Cardiac muscle cell (in vitro differentiated cells and primary cell): ENCODE results near the gene GEMIN5. TPM values are rescaled to one million over a fixed set of nuclear protein-coding genes. Genes with fewer than 3 reads are reported as not detected.

Experiments
- DNase-seq, 2 donors: peaks; one replicate each; pipeline versions ENCODE4 v3.0.0 to v3.0.0-alpha.2; 2010 to 2017; ENCODE audit warnings: low read depth in 1 of 2, low spot score in 1 of 2
- H3K27ac ChIP-seq: fragments of 200-600 bp; sonication (generic); 2 replicates; pipeline ENCODE4 v1.5.1; 2016
- H3K27me3 ChIP-seq: fragments of 200-600 bp; sonication (generic); 2 replicates; pipeline ENCODE4 v1.6.0; 2016; ENCODE audit warnings: control low read depth
- H3K36me3 ChIP-seq: fragments of 200-600 bp; sonication (generic); 2 replicates; pipeline ENCODE4 v1.5.1; 2016; ENCODE audit warnings: control low read depth
- H3K4me1 ChIP-seq: fragments of 200-600 bp; sonication (generic); 2 replicates; pipeline ENCODE4 v1.8.1; 2017; ENCODE audit warnings: low read depth, mild to moderate bottlenecking, mixed run types
- H3K4me3 ChIP-seq: fragments of 200-600 bp; sonication (generic); 2 replicates; pipeline ENCODE4 v1.5.1; 2016; ENCODE audit warnings: mild to moderate bottlenecking
- H3K9me3 ChIP-seq: fragments of 200-600 bp; sonication (generic); 2 replicates; pipeline ENCODE4 v1.5.1; 2017; ENCODE audit warnings: low read depth, mild to moderate bottlenecking, control low read depth
- polyA plus RNA-seq: library from polyadenylated mRNA; unstranded; fragments of >200 nt; fragmentation: Nextera tagmentation; extraction: Ambion mirVana; gene quantifications from 2 replicates; pipeline ENCODE4 v1.2.1, GENCODE V29; 2016
- total RNA-seq: library from RNA; depleted of rRNA; stranded (reverse); fragments of >200 nt; gene quantifications from 2 replicates; pipeline ENCODE4 v1.2.3, GENCODE V29; 2016
- TF ChIP-seq, protein P1 (sequence below): IDR thresholded peaks from 2 replicates; pipeline ENCODE4 v1.5.1; 2012; ENCODE audit warnings: low read depth, mild to moderate bottlenecking, low read length

The GEMIN5 gene
- total and polyA plus RNA-seq, 2 experiments from 2014 or later = 10.8 to 17.4 TPM

GRCh38 chr5:154842689-154843530 is 95.1 kb downstream of the GEMIN5 start:
- H3K4me1 ChIP-seq = peaks cover 20% of the 10 kb centered on the region
- no peaks in the 10 kb centered on the region for H3K27me3 ChIP-seq
- H3K4me3 ChIP-seq = no peak overlapping the region
- no peak overlapping the region for H3K27ac ChIP-seq
- DNase-seq = no peak
- H3K9me3 ChIP-seq = no peaks in the 10 kb centered on the region
- peaks cover under 1% of the 10 kb centered on the region for H3K36me3 ChIP-seq
- TF ChIP-seq, protein P1, sequence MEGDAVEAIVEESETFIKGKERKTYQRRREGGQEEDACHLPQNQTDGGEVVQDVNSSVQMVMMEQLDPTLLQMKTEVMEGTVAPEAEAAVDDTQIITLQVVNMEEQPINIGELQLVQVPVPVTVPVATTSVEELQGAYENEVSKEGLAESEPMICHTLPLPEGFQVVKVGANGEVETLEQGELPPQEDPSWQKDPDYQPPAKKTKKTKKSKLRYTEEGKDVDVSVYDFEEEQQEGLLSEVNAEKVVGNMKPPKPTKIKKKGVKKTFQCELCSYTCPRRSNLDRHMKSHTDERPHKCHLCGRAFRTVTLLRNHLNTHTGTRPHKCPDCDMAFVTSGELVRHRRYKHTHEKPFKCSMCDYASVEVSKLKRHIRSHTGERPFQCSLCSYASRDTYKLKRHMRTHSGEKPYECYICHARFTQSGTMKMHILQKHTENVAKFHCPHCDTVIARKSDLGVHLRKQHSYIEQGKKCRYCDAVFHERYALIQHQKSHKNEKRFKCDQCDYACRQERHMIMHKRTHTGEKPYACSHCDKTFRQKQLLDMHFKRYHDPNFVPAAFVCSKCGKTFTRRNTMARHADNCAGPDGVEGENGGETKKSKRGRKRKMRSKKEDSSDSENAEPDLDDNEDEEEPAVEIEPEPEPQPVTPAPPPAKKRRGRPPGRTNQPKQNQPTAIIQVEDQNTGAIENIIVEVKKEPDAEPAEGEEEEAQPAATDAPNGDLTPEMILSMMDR = no peak

DNA sequence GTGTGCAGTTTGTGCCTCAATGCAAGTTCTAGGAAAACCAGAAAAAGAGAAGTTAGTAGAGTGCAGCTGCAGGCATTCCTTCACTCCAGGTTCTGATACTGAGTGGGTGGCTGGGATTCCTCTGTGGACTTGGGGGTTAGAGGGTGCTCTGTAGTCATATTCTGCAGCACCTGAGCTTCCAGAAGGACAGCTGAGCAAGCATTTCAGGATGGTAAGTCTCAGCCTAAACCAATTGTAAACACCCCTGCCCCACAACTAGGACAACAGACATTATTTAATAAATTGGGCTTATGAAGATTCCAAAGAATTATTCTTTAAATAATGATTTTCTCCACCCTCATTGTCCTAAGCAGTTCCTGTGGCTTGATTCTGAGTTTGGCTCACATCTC is 96.7 kb downstream of the GEMIN5 start:
- Histone ChIP-seq H3K9me3 (no peaks in the 10 kb centered on the region), H3K4me3 (no peak overlapping the region), H3K36me3 (peaks cover 4% of the 10 kb centered on the region), H3K4me1 (peaks cover 20% of the 10 kb centered on the region), H3K27me3 (no peaks in the 10 kb centered on the region), H3K27ac (peak overlapping the region; percentile 68)
- TF ChIP-seq, protein P1 = no peak
- no peak for DNase-seq

- DNase-seq = peak in 1 of 2 donors; percentile 11
- TF ChIP-seq, protein P1 = no peak
Observed at GRCh38 chr5:154840435-154841272, 97.4 kb downstream of the GEMIN5 start.

More at GRCh38 chr5:154840435-154841272, 97.4 kb downstream of the GEMIN5 start:
- Histone ChIP-seq H3K4me1 (peaks cover 20% of the 10 kb centered on the region), H3K36me3 (peaks cover 4% of the 10 kb centered on the region), H3K27me3 (no peaks in the 10 kb centered on the region), H3K27ac (peak overlapping the region; percentile 68), H3K4me3 (no peak overlapping the region), H3K9me3 (no peaks in the 10 kb centered on the region)

Other genes starting within 250 kb of the GEMIN5 start
- gene LARP1, start 182.8 kb downstream of the GEMIN5 start, total RNA-seq = 70.6 and 97.8 TPM in 2 replicates
- gene LARP1, start 182.8 kb downstream of the GEMIN5 start, polyA plus RNA-seq = 40.7 and 57.6 TPM in 2 replicates
- gene FAXDC2, start 87.6 kb downstream of the GEMIN5 start, total RNA-seq = 22.4 and 39.4 TPM in 2 replicates
- gene FAXDC2, start 87.6 kb downstream of the GEMIN5 start, polyA plus RNA-seq = 25.1 and 45.3 TPM in 2 replicates
- gene CNOT8, start 79.6 kb downstream of the GEMIN5 start, total RNA-seq = 45.2 and 55.7 TPM in 2 replicates
- 37.2 and 45.6 TPM in 2 replicates for gene CNOT8, start 79.6 kb downstream of the GEMIN5 start, polyA plus RNA-seq
- 27.3 and 39.0 TPM in 2 replicates for gene MRPL22, start 2.9 kb upstream of the GEMIN5 start, total RNA-seq
- 139 and 164 TPM in 2 replicates for gene MRPL22, start 2.9 kb upstream of the GEMIN5 start, polyA plus RNA-seq
- gene KIF4B, start 75.5 kb upstream of the GEMIN5 start, total RNA-seq = not detected in 2 replicates
- 0.05 TPM in 1 of 2 replicates, not detected in the other for gene KIF4B, start 75.5 kb upstream of the GEMIN5 start, polyA plus RNA-seq